Suppressor macrophage treated with lipopolysaccharide for 1 hour (primary cell): ENCODE data around the gene GRIK3.
"Not testable (repeated sequence)": the region's sequence is repeated elsewhere in the genome, so short reads cannot be mapped to it uniquely, and the experiment has no call there.

Experiments
- DNase-seq, 3 donors: peaks; one replicate each; pipeline ENCODE4 v3.0.0-alpha.2; 2020 to 2022

Gene GRIK3

GRCh38 chr1:36776256-36776655 is 258.1 kb downstream of the GRIK3 start:
- no peak for DNase-seq

DNA sequence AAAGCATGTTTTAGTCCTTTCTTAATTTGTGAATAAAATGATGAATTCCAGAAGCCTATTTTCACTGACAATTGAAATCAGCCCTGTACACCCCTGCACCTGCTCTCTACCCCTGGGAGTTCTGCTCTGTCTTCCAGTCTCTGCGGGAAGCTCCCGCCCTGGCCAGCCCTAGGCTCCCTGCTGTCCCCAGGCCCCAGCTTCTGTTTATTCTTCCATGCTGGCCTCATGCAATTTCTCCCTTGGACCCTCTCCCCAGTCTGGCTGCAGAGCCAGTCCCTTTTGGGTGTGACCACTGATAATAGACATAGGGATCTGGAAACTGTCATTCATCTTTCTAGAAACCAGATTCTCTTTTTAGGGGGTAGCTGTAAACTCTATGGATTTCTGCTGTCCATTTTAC is 258.6 kb downstream of the GRIK3 start:
- no peak for DNase-seq

DNA sequence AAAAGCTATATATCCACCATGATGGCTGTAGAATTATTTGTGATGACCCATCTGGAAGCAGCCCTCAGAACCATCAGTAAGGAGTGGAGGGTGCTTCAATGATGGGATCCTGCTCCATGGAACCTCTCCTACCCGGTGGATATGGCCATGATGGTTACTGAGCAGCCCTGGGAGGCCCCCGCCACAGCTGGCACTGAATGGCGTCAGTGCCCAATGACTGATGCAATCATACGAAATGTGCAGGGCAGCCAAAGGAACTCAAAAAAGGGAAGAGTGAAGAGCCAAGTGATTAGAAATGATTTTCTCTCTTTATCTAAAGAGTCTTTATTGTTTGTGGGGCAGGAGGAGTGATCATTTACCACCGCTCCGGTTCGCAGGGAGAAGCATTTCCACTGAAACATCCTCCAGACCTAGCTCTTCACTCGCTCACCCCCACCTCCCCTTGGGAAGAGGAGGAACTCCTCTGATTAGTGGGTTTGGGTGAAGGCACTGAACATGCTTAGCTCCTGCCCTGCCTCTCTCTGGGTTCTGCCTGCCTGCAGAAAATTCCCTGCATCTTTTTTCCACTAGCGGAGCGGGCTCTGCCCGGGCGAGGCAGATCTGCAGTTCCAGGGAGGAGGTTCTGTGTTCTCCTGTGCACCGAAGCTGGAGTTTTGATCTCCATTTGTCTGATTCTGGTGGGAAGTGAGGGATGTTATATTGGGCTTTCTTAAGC is 260.3 kb downstream of the GRIK3 start:
- DNase-seq: peak in 1 of 3 donors; percentile 17

GRCh38 chr1:36772647-36773495 is 261.4 kb downstream of the GRIK3 start:
- DNase-seq: no peak

GRCh38 chr1:36771660-36772284 is 262.5 kb downstream of the GRIK3 start:
- DNase-seq: no peak

- no peak for DNase-seq
Measured at GRCh38 chr1:36771240-36771639, 263.1 kb downstream of the GRIK3 start.

DNA sequence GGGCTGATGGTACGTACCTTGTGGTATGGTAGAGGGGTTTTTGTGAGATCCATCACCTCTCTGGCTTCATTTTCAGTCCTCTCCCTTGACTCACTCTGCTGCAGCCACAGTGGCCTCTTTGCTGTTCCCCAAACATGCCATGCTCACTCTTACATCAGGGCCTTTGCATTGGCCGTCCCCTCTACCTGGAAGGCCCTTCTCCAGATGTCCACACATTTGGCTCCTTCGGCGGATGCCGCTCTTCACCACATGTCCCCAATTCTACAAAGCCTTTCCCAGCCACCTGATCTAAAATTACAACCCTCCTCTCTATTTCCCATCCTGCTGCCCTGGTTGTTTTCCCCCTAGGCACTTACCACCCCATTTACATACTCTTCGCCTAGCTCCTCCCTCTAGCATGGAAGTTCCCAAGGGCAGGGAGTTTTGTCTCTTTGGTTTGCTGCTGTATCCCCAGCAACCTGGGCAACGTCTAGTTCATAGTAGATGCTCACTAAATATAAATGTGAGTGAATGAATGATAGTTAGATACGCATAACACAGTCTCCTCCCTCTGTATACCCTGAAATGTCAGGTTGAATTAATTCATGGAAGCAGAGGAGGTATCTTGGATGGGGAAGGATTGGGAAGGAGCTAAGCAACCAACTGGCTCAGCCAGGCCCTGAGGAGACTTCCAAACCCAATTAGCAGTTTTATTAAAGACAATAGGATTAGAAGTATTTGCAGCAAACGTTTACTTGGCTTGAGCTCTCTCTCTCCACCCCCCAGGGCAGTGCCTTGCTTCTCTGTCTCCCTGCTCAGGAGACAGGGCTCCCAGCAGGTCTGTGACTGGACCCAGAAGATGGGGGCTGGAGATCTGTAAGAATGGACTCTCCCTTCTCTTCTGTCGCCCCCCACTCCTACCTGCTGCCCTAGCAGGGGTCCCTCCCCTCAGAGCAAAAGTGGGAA is 264.2 kb downstream of the GRIK3 start:
- DNase-seq: no peak

DNA sequence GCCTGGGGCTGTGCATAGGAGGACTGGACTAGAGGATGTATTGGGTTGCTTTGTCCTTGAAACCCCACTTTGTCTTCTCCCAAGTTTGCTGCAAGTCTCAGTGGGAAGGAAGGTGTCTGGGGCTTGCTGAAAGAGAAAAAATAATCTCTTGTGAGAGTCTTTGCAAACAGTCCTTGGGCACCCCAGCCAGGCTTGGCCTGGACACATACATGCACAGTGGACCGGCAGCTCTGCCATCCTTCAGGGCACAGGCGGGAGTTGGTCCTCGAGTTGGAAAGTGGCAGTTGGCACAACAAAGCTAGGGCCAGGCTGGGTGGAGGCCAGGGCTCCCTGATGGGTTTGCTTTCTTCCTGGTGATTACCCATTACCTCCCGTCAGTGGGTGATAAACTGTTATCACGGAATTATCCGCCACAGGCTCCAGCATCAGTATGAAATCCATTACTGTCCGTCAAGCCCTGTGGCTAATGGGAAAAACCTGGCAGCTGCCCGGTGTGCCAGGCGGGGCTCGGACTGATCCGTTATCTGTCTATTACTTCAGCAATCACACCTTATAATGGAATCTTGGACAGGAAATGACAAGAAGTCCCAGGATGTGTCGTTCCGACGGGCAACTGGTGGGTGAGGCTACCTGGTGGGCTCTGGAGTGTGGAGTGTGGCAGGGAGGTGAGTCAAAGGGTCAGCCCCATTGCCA is 265.7 kb downstream of the GRIK3 start:
- DNase-seq: no peak

DNA sequence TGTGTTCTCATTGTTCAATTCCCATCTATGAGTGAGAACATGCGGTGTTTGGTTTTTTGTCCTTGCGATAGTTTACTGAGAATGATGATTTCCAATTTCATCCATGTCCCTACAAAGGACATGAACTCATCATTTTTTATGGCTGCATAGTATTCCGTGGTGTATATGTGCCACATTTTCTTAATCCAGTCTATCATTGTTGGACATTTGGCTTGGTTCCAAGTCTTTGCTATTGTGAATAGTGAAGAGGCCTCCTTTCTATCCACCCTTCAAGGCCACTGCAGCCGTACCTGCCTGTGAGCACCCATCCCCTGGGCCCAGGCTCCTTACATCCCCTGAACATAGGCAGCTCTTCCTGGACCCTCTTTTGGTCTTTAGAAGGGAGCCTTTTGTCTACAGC is 266.9 kb downstream of the GRIK3 start:
- DNase-seq: not testable (repeated sequence)

- DNase-seq: no peak
Measured at GRCh38 chr1:36766481-36766880, 267.8 kb downstream of the GRIK3 start.

DNA sequence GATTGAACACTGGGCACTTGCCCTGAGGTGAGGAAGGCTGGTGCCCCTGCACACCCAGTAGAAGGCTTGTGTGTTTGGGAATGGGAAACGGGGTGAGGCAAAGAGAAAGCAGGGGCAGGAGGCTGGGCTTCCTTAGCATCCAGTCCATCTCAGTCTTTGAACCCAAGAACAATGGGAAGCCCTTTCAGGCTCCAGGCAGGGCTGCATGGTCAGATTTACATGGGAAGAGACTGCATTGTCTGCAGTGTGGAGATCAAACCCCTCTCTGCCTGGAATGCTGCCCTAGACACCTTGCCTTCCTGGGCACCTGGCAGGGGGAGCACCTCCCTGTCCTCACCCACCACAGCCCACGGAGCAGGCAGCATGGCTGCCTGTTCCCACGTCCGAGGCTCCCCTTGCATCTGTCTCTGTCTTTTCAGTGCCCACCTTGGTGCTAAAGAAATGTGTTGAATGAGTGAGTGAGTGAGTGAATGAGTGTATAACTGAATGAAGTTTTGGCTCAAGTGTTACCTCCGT is 268.5 kb downstream of the GRIK3 start:
- DNase-seq: no peak

- DNase-seq: no peak
Measured at GRCh38 chr1:36764798-36765197, 269.5 kb downstream of the GRIK3 start.

DNA sequence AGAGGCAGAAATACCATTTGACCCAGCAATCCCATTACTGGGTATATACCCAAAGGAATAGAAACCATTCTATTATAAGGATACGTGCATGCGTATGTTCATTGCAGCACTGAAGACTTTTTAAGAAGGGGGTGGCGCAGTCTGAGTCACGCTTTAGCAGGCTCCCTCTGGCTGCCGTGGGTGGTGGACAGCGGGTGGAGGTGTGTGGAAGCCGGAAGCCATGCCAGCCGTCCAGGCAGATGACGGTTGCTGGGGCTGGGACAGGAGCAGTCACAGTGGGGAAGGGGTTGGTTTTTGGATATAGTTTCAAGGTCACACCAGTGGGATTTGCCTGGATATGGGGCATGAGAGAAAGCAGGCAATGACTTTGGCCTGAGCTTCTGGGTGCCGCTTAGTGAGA is 270.5 kb downstream of the GRIK3 start:
- DNase-seq: no peak

GRCh38 chr1:36762174-36762573 is 272.1 kb downstream of the GRIK3 start:
- DNase-seq: no peak

GRCh38 chr1:36761113-36761512 is 273.2 kb downstream of the GRIK3 start:
- DNase-seq: no peak

GRCh38 chr1:36760081-36760480 is 274.2 kb downstream of the GRIK3 start:
- no peak for DNase-seq

DNA sequence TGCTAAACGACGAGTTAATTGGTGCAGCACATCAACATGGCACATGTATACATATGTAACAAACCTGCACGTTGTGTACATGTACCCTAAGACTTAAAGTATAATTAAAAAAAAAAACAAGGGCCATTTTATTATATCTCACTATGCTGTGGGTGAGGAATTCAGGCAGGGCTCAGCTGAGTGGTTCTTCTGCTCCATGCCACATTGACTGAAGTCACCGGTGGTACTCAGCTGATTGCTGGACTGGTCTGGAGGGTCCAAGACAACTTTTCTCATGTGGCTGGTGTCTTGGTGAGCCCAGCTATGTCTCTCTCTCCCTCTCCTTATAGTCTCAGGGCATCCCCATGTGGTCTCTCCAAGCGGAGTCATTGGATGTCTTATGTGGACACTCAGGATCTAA is 275.0 kb downstream of the GRIK3 start:
- DNase-seq: no peak

GRCh38 chr1:36755303-36756230 is 278.7 kb downstream of the GRIK3 start:
- no peak for DNase-seq

- DNase-seq: no peak
Measured at GRCh38 chr1:36754366-36754765, 279.9 kb downstream of the GRIK3 start.

DNA sequence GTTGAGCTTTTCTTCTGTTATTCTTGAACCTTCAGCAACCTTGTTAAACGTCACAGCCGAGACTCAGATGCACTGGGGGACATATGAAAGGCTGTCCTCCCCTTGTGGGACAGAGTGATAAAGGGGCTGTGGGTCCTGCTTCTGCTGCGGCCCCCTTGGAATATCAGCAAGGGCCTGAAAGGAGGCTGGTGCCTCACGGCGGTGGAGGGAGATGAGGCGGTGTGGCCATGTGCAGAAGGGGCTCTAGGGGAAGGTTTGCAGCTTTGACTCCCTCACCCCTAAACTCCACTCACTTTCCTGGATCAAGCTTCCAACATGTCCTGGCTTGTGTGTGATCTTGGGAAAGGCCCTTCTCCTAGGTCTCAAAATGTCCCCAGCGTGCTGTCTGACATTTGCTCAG is 280.9 kb downstream of the GRIK3 start:
- no peak for DNase-seq
